Central memory CD8-positive, alpha-beta T cell (primary cell): ENCODE data around the gene FAM227A.
"Not testable (repeated sequence)": the region's sequence is repeated elsewhere in the genome, so short reads cannot be mapped to it uniquely, and the experiment has no call there.

ENCODE experiments used
- ATAC-seq: fragments of 150-1000 bp; cut with Tn5 transposase; replicated peaks from 2 replicates; pipeline ENCODE4 v1.10.0; 2022; ENCODE audit warnings: mild to moderate bottlenecking, moderate FRiP score, moderate number of reproducible peaks; ENCODE audit not compliant: poor library complexity, severe bottlenecking; ENCODE audit errors: extremely low read depth
- DNase-seq, 2 donors: peaks; one replicate each; pipeline ENCODE4 v3.0.0; 2021; ENCODE audit warnings: low spot score in 2 of 2
- H3K27ac Mint-ChIP-seq: one replicate; pipeline ENCODE4 v1.8.0; 2022; ENCODE audit warnings: low read depth, mild to moderate bottlenecking, moderate library complexity, mixed read lengths
- H3K27me3 Mint-ChIP-seq: one replicate; pipeline ENCODE4 v1.8.0; 2022; ENCODE audit warnings: mixed read lengths
- H3K36me3 Mint-ChIP-seq: one replicate; pipeline ENCODE4 v1.8.0; 2022; ENCODE audit warnings: mild to moderate bottlenecking, moderate library complexity, mixed read lengths; ENCODE audit not compliant: insufficient read depth
- H3K4me1 Mint-ChIP-seq: one replicate; pipeline ENCODE4 v1.8.0; 2022; ENCODE audit warnings: mixed read lengths
- H3K4me3 Mint-ChIP-seq: one replicate; pipeline ENCODE4 v1.8.0; 2022; ENCODE audit warnings: mild to moderate bottlenecking, moderate library complexity, mixed read lengths
- H3K9me3 Mint-ChIP-seq: one replicate; pipeline ENCODE4 v1.8.0; 2022; ENCODE audit warnings: mixed read lengths

Gene FAM227A

GRCh38 chr22:38649841-38650522, 6.2 kb downstream of the FAM227A start:
- Mint-ChIP-seq H3K27me3 (no peaks in the 10 kb centered on the region), H3K4me3 (no peak overlapping the region), H3K36me3 (peaks cover 2% of the 10 kb centered on the region), H3K4me1 (no peaks in the 10 kb centered on the region), H3K9me3 (no peaks in the 10 kb centered on the region), H3K27ac (no peak overlapping the region)
- DNase-seq = no peak
- ATAC-seq = no peak

- H3K4me1 Mint-ChIP-seq = no peaks in the 10 kb centered on the region
- peaks cover 21% of the 10 kb centered on the region for H3K27me3 Mint-ChIP-seq
- H3K9me3 Mint-ChIP-seq = no peaks in the 10 kb centered on the region
- DNase-seq = no peak
- ATAC-seq = no peak
- no peak overlapping the region for H3K27ac Mint-ChIP-seq
- peaks cover 2% of the 10 kb centered on the region for H3K36me3 Mint-ChIP-seq
- no peak overlapping the region for H3K4me3 Mint-ChIP-seq
These were observed 10.8 kb downstream of the FAM227A start for GRCh38 chr22:38645430-38645829.

- not testable (repeated sequence) for H3K4me3 Mint-ChIP-seq, H3K27ac Mint-ChIP-seq, H3K9me3 Mint-ChIP-seq, DNase-seq, H3K36me3 Mint-ChIP-seq, ATAC-seq, H3K4me1 Mint-ChIP-seq
- H3K27me3 Mint-ChIP-seq = peaks cover 26% of the 10 kb centered on the region
These were observed 11.9 kb downstream of the FAM227A start for GRCh38 chr22:38644245-38644644.

GRCh38 chr22:38641476-38642040, 14.6 kb downstream of the FAM227A start:
- no peaks in the 10 kb centered on the region for H3K4me1 Mint-ChIP-seq
- H3K36me3 Mint-ChIP-seq = peaks cover 2% of the 10 kb centered on the region
- ATAC-seq = no peak
- peaks cover 26% of the 10 kb centered on the region for H3K27me3 Mint-ChIP-seq
- no peaks in the 10 kb centered on the region for H3K9me3 Mint-ChIP-seq
- no peak overlapping the region for H3K4me3 Mint-ChIP-seq
- DNase-seq = no peak
- no peak overlapping the region for H3K27ac Mint-ChIP-seq

- peaks cover 26% of the 10 kb centered on the region for H3K27me3 Mint-ChIP-seq
- no peak for ATAC-seq
These were observed 17.5 kb downstream of the FAM227A start for GRCh38 chr22:38638728-38639127.

GRCh38 chr22:38638216-38638615, 18.0 kb downstream of the FAM227A start:
- Mint-ChIP-seq H3K27me3 (peaks cover 27% of the 10 kb centered on the region), H3K4me3 (no peak overlapping the region), H3K27ac (no peak overlapping the region), H3K4me1 (no peaks in the 10 kb centered on the region), H3K36me3 (peaks cover 2% of the 10 kb centered on the region), H3K9me3 (no peaks in the 10 kb centered on the region)
- DNase-seq = no peak
- ATAC-seq = no peak

More at GRCh38 chr22:38638728-38639127, 17.5 kb downstream of the FAM227A start:
- H3K36me3 Mint-ChIP-seq = peaks cover 2% of the 10 kb centered on the region
- no peaks in the 10 kb centered on the region for H3K4me1 Mint-ChIP-seq
- no peak overlapping the region for H3K4me3 Mint-ChIP-seq
- no peak for DNase-seq
- no peak overlapping the region for H3K27ac Mint-ChIP-seq
- no peaks in the 10 kb centered on the region for H3K9me3 Mint-ChIP-seq

- ATAC-seq (no peak), DNase-seq (no peak)
- H3K4me1 Mint-ChIP-seq = peaks cover 10% of the 10 kb centered on the region
- H3K27ac Mint-ChIP-seq = no peak overlapping the region
- peaks cover 2% of the 10 kb centered on the region for H3K36me3 Mint-ChIP-seq
- no peak overlapping the region for H3K4me3 Mint-ChIP-seq
- peaks cover 31% of the 10 kb centered on the region for H3K27me3 Mint-ChIP-seq
- no peaks in the 10 kb centered on the region for H3K9me3 Mint-ChIP-seq
These were observed 23.7 kb downstream of the FAM227A start for GRCh38 chr22:38632528-38632927.

GRCh38 chr22:38631724-38632123, 24.5 kb downstream of the FAM227A start:
- Mint-ChIP-seq H3K9me3 (no peaks in the 10 kb centered on the region), H3K36me3 (peaks cover under 1% of the 10 kb centered on the region), H3K4me1 (peaks cover 10% of the 10 kb centered on the region), H3K4me3 (no peak overlapping the region), H3K27ac (no peak overlapping the region), H3K27me3 (peaks cover 31% of the 10 kb centered on the region)
- ATAC-seq (no peak), DNase-seq (no peak)

GRCh38 chr22:38629108-38629507, 27.1 kb downstream of the FAM227A start:
- H3K27ac Mint-ChIP-seq = no peak overlapping the region
- no peak overlapping the region for H3K4me3 Mint-ChIP-seq
- H3K36me3 Mint-ChIP-seq = no peaks in the 10 kb centered on the region
- no peaks in the 10 kb centered on the region for H3K9me3 Mint-ChIP-seq
- ATAC-seq (no peak), DNase-seq (no peak)
- peaks cover 10% of the 10 kb centered on the region for H3K4me1 Mint-ChIP-seq
- H3K27me3 Mint-ChIP-seq = peaks cover 31% of the 10 kb centered on the region

- no peak for DNase-seq
- Mint-ChIP-seq H3K27me3 (peaks cover 31% of the 10 kb centered on the region), H3K36me3 (no peaks in the 10 kb centered on the region), H3K27ac (no peak overlapping the region), H3K9me3 (no peaks in the 10 kb centered on the region), H3K4me3 (no peak overlapping the region), H3K4me1 (peaks cover 10% of the 10 kb centered on the region)
- no peak for ATAC-seq
These were observed 27.7 kb downstream of the FAM227A start for GRCh38 chr22:38628444-38628843.

GRCh38 chr22:38623351-38623750, 32.8 kb downstream of the FAM227A start:
- Mint-ChIP-seq H3K9me3 (no peaks in the 10 kb centered on the region), H3K27ac (no peak overlapping the region), H3K36me3 (no peaks in the 10 kb centered on the region), H3K4me3 (no peak overlapping the region), H3K4me1 (no peaks in the 10 kb centered on the region), H3K27me3 (peaks cover 20% of the 10 kb centered on the region)
- ATAC-seq (no peak), DNase-seq (no peak)

GRCh38 chr22:38618682-38619081, 37.5 kb downstream of the FAM227A start:
- DNase-seq (no peak), ATAC-seq (no peak)
- peaks cover 58% of the 10 kb centered on the region for H3K27me3 Mint-ChIP-seq
- H3K9me3 Mint-ChIP-seq = no peaks in the 10 kb centered on the region
- H3K36me3 Mint-ChIP-seq = no peaks in the 10 kb centered on the region
- H3K4me3 Mint-ChIP-seq = no peak overlapping the region
- H3K4me1 Mint-ChIP-seq = no peaks in the 10 kb centered on the region
- H3K27ac Mint-ChIP-seq = no peak overlapping the region

- no peaks in the 10 kb centered on the region for H3K4me1 Mint-ChIP-seq
- ATAC-seq = no peak
- no peak for DNase-seq
- peaks cover 58% of the 10 kb centered on the region for H3K27me3 Mint-ChIP-seq
- no peaks in the 10 kb centered on the region for H3K36me3 Mint-ChIP-seq
- H3K9me3 Mint-ChIP-seq = no peaks in the 10 kb centered on the region
- H3K27ac Mint-ChIP-seq = no peak overlapping the region
- no peak overlapping the region for H3K4me3 Mint-ChIP-seq
These were observed 37.9 kb downstream of the FAM227A start for GRCh38 chr22:38618258-38618657.
